ENCODE data around the gene ENO1.
"Not testable (repeated sequence)": the region's sequence is repeated elsewhere in the genome, so short reads cannot be mapped to it uniquely, and the experiment has no call there.

The ENO1 gene

GRCh38 chr1:8878448-8878697 lies at the start of gene ENO1:
Gene ENO1 (minus strand): TSS chr1:8878686. CDS start chr1:8874908, 3,778 bp downstream.
- DNase-seq (ENCODE audit: low read depth, low spot score) = no peak

GRCh38 chr1:8926707-8927694 lies 48.5 kb upstream of the ENO1 start:
- DNase-seq (ENCODE audit: low read depth, low spot score) = no peak

GRCh38 chr1:8925960-8926359 lies 47.5 kb upstream of the ENO1 start:
- DNase-seq (ENCODE audit: low read depth, low spot score) = no peak

- no peak for DNase-seq (ENCODE audit: low read depth, low spot score)
These were observed 46.9 kb upstream of the ENO1 start for GRCh38 chr1:8925406-8925805.

GRCh38 chr1:8922962-8923361 lies 44.5 kb upstream of the ENO1 start:
- DNase-seq (ENCODE audit: low read depth, low spot score) = no peak

GRCh38 chr1:8917536-8917935 lies 39.0 kb upstream of the ENO1 start:
- not testable (repeated sequence) for DNase-seq (ENCODE audit: low read depth, low spot score)

GRCh38 chr1:8915446-8915845 lies 37.0 kb upstream of the ENO1 start:
- DNase-seq (ENCODE audit: low read depth, low spot score) = no peak

GRCh38 chr1:8914466-8914865 lies 36.0 kb upstream of the ENO1 start:
- no peak for DNase-seq (ENCODE audit: low read depth, low spot score)

GRCh38 chr1:8913457-8913856 lies 35.0 kb upstream of the ENO1 start:
- DNase-seq (ENCODE audit: low read depth, low spot score) = no peak

GRCh38 chr1:8911416-8912309 lies 33.2 kb upstream of the ENO1 start:
- DNase-seq (ENCODE audit: low read depth, low spot score) = peak; percentile 94

- DNase-seq (ENCODE audit: low read depth, low spot score) = no peak
These were observed 32.4 kb upstream of the ENO1 start for GRCh38 chr1:8910914-8911313.

GRCh38 chr1:8910331-8910730 lies 31.8 kb upstream of the ENO1 start:
- DNase-seq (ENCODE audit: low read depth, low spot score) = peak; percentile 72

- no peak for DNase-seq (ENCODE audit: low read depth, low spot score)
These were observed 30.1 kb upstream of the ENO1 start for GRCh38 chr1:8908388-8909151.

GRCh38 chr1:8905582-8906191 lies 27.2 kb upstream of the ENO1 start:
- DNase-seq (ENCODE audit: low read depth, low spot score) = no peak

GRCh38 chr1:8903908-8904650 lies 25.6 kb upstream of the ENO1 start:
- DNase-seq (ENCODE audit: low read depth, low spot score) = peak; percentile 94

- DNase-seq (ENCODE audit: low read depth, low spot score) = no peak
These were observed 24.9 kb upstream of the ENO1 start for GRCh38 chr1:8903410-8903809.

- no peak for DNase-seq (ENCODE audit: low read depth, low spot score)
These were observed 24.3 kb upstream of the ENO1 start for GRCh38 chr1:8902765-8903164.

- not testable (repeated sequence) for DNase-seq (ENCODE audit: low read depth, low spot score)
These were observed 22.2 kb upstream of the ENO1 start for GRCh38 chr1:8900684-8901083.

GRCh38 chr1:8899046-8899445 lies 20.6 kb upstream of the ENO1 start:
- no peak for DNase-seq (ENCODE audit: low read depth, low spot score)

GRCh38 chr1:8898418-8898817 lies 19.9 kb upstream of the ENO1 start:
- not testable (repeated sequence) for DNase-seq (ENCODE audit: low read depth, low spot score)

GRCh38 chr1:8897505-8897904 lies 19.0 kb upstream of the ENO1 start:
- not testable (repeated sequence) for DNase-seq (ENCODE audit: low read depth, low spot score)

Data from ELF-1 (cell line).